Embryonic facial prominence (tissue), 1 donor: ENCODE measurements around the gene RC3H2.
"Not testable (repeated sequence)": the region's sequence is repeated elsewhere in the genome, so short reads cannot be mapped to it uniquely, and the experiment has no call there.

Experiments
- DNase-seq: peaks from one replicate; pipeline ENCODE4 v3.0.0-alpha.2; 2016; ENCODE audit errors: extremely low spot score

The RC3H2 gene

DNA sequence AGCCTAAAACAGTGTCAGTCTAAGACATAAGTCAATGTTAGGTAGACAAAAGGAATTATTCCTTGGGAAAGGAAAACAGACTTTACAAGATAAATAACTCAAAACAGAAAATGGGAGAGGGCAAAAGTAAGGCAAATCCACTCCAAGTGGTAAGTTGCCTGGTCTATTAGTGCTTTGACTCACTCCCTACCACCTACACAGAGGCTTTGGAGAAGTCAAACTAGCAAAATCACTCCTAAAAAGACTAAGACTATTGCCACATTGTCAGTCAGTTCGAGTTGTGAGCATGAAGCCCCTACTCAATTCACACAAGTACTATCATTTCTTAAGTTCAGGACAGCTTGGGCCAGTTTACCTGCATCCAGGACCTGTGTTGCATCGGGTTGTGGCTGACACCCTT is 13.2 kb upstream of the RC3H2 start:
- no peak for DNase-seq

DNA sequence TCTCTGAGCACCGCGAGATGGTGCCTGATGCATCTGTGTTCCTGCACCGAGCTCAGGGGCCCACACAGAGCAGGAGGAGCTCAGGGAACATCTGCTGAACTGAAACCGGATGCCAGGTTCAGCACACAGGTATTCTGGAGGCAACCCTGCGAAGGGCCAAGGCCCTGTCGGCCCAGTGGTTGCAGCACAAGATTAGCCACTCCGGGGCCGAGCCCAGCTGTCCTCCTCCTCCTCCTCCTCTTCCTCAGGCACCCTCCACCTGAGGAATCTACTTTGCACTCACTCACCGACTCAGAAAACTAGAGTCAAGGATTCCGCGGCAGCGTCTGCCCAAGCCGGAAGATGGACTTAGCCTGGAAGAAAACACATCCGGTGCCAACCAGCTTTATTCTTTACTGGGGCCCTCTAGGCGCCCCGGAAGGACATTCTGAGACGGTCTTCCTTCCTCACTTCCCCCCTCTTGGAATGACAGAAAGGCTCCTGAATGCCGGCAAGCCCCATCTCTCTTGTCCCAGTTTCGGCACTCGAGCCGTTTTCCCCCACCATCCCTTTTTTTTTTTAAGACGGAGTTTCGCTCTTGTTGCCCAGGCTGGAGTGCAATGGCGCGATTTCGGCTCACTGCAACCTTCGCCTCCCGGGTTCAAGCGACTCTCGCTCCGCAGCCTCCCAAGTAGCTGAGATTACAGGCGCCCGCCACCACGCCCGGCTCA is 8.0 kb upstream of the RC3H2 start, which contains the start of gene ZBTB6:
Gene ZBTB6 (minus strand): TSS at position 360 of the 710 bp plus-strand sequence. CDS start 1,251 bp downstream, outside the sequence.
- DNase-seq, result peak; percentile 56

DNA sequence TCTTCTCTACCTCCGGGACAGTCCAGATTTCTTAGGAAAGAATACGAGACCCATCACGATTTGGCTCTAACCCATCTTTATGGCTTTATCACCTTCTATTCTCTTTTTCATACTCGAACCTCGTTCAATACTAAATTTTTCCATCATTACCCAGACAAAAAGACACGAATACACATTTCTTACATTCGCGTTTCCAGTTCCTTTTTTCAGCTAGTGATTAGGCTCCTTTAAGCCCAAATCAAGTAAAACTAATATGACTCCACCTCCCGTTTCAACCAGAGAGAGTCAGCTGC is 7.5 kb upstream of the RC3H2 start:
- DNase-seq, result no peak

DNA sequence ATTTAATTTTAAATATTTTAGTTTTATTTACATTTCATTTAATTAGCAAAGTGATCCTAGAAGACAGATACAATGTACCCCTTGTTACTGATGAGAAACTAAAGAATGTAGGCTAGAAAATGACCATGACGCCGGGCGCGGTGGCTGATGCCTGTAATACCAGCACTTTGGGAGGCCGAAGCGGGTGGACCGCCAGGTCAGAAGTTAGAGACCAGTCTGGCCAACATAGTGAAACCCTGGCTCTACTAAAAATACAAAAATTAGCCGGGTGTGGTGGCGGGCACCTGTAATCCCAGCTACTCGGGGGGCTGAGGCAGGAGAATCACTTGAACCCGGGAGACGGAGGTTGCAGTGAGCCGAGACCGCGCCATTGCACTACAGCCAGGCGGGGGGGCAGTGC is 963 bp upstream of the RC3H2 start:
- DNase-seq, result not testable (repeated sequence)

DNA sequence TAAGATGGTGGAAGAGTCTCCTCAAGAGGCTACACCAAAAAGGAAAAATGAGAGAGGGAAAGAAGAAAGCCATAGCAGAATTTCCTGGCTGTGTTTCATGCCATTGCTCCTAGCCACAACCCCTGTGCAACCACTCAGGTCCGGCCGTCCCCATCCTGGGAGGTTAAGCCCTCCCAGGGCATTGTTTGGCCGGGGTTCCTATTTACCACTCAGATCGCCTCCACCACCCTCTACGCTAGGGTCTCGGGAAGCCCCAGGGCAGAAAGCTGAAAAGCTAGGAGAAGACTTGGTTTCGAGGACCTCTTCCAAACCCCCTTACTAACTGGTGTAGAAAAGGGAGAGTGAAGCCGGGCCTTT is 715 bp downstream of the RC3H2 start:
- no peak for DNase-seq

DNA sequence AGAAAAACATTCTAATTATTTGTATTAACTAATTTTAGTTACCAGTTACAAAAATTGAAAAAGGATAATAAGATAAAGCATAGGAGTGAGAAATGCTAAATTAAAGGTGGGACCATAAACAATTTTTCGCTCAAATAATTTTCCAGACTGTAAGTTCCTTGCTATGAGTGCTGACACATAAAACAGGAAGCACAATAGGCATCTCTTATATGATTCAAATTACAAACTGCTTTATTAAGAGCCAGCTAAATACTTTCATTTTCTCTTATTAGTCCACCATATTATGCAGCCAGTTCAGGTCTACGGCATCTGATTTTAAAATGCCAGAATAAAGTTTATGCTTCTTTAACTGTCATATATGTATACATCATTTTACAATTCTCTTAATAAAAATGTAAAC is 4.4 kb downstream of the RC3H2 start:
- no peak for DNase-seq

DNA sequence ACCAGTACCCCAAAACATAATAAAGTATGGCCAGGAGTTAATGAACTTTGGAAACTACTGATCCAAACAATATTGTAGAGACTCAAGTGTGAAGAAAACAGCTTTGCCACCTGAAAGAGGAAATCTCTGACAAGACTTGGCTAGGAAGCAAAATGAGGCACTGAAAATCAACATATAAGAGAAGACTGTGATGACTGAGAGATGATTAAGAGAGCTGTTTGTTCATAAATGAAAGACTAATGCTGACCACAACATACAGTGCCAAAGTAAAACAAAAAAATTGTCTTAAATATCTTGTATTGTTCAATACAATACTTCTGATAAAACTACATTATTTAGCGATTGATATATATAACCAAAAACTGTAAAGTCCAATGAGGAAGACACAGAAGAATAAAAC is 7.2 kb downstream of the RC3H2 start:
- DNase-seq, result no peak

DNA sequence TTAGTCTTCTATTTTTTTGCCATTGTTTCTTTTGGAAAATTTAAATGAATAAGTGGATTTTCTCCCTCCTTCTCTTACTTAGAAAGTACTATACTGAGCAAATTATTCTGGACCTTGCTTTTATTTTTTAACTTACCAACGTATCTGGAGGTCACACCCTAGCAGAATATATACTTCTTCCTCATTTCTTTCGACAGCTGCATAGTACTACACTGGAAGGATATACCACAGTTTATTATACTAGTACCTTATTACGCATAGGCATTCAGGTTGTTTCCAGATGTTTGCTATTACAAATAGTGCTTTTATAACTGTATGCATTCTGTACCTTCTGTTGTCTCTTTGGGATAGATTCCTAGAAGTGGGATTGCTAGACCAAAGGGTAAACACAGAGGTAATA is 16.7 kb downstream of the RC3H2 start:
- DNase-seq, result no peak

DNA sequence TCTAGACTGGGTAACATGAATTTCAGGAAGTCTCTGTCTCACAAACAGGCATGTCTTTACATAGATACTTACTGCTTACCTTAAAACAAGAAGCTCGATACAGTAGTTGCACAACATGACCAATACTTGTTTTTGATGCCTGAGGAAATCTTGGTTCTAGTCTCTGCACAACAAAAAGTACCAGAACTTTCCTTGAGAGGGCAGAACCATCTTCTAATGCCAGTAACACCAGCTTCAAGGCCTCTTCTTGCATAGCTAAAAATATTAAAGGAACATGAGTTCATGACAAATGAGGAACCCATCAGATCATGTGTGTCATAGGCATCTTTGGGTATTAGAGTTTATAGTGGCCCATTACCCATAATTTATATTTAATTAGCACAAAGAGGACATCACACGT is 22.0 kb downstream of the RC3H2 start:
- DNase-seq, result no peak

DNA sequence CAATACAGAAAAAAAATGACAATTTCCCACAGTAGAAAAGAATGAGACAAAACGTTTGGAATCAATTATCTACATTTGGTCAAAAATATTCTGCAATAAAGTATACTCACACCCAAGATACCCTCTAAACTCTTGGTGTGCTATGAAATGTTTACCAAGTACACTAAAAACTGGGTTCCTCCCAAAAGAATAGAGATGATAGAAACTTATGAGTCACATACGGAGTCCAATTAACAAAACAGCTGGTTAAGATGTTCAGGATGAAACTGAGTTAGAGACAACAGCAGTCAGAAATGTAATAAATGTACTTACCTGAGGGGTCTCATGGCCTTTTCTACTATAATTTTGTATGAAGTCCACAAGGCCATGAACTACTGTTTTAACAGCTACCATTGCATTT is 25.7 kb downstream of the RC3H2 start:
- no peak for DNase-seq

DNA sequence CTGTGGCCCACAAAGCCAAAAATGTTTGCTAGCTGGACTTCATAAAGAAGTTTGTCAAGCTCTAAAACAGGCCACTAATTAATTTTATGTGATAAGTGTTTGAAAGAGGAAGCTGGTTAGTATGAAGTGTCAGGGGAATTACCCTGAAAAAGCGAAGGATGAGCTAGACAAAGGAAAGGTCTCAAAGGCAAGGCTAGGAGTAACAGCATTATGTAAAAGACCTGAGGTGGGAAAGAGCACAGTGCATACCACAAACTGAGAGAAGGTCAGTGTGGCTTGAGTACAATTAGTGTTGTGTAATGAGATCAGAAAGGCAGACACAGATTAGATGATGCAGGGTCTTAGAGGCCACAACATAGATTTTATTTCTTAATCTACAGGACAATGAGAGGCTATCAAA is 29.6 kb downstream of the RC3H2 start:
- DNase-seq, result no peak

DNA sequence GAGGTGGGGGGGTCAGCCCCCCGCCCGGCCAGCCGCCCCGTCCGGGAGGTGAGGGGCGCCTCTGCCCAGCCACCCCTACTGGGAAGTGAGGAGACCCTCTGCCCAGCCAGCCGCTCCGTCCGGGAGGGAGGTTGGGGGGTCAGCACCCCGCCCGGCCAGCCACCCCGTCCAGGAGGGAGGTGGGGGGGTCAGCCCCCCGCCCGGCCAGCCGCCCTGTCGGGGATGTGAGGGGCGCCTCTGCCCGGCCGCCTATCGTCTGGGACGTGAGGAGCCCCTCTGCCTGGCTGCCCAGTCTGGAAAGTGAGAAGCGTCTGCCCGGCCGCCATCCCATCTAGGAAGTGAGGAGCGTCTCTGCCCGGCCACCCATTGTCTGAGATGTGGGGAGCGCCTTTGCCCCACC is 37.9 kb downstream of the RC3H2 start:
- not testable (repeated sequence) for DNase-seq

DNA sequence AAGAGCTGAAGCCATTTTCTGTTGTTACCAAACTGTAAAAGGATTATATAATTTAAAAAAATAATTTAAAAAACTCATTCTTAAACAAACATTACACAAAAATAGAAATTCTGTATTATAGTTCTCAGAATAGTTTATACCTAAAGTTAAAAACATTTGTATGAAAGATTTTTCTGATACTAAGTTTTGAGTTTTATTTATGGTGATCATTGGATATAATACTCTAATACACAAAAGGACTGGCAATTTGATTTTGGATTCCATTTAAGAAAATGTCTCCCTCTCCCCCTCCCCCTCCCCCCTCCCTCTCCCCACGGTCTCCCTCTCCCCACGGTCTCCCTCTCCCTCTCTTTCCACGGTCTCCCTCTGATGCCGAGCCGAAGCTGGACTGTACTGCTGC is 39.1 kb downstream of the RC3H2 start:
- DNase-seq, result no peak

DNA sequence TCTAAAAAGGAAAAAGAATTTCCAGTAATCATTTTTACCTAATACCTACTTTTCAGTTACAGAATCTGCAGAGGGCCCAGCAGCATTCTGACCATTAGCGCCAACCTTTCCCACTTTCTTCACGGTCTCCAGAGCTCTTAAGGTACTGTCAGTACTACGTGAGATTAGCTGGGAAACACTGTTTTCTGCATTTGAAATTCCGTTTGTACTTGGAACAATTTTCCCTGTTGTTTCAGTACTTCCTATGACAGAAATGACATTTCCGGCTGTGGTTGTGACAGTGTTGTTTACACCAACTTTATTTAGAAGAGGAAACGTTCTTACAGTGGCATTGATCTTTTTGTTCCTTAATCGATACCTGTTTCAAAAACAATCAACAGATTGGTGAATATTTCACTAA is 39.9 kb downstream of the RC3H2 start:
- no peak for DNase-seq

DNA sequence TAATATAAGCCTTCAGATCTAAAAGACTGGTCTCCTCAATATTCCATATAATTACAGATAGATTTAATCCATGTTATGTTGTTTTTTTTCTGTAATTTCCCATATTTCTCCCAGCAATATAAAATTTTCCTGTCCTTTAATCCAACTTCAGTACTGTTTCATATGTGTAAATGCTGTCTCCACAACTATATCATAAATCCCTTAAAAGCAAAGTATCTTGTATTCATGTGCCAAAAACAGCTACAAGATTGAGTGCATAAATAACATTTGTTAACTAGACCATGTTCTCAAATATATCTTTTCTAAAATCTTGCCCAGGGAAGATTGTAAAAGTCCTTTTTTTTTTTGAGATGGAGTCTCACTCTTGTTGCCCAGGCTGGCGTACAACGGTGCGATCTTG is 41.8 kb downstream of the RC3H2 start:
- no peak for DNase-seq

DNA sequence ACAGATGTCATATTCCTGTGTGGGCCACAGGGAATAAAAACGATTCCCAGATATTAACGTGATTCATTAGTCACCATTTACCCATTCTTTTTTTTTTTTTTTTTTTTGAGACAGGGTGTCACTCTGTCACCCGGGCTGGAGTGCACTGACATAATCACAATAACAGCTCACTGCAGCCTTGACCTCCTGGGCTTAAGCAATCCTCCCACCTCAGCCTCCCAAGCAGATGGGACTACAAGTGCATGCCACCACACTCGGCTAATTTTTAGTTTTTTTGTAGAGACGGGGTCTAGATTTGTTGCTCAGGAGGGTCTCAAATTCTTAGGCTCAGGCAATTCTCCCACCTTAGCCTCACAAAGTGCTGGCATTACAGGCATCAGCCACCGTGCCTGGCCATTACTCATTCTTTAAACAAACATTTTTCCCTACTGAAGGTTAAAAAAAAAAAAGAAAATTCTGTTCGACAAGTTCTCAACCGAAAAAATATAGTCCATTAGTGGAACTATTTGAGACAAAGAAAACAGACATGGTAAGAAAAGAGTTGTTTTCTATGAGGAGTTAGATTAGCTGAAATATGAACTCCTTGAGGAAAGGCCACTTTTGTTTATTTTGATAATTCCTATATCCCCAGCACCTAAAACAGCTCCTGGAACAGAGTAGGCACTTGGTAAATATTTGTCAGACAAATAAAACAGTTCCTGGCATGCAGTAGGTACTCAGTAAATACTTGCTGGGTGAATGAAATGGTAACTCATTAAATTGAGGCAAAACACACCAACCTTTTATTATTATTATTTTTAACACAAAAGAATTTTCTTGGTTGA is 44.6 kb downstream of the RC3H2 start:
- no peak for DNase-seq

DNA sequence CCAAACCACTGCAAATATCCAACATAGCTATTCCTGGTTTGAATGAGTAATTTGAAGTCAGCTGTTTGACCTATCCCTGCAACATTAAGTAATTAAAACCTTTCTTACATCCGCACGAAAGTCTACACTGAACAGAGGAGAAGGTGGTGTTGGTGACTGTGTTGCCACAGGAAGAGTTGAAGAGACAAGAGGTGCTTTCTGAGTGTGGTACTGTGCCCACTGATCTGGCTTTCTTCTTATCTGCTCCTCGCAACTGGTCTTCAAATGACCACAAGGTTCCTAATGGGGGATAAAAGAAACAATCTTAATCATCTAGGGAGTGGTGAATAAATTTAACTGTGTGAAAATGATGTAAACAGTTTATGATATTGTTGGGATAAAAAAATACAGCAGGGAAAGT is 47.3 kb downstream of the RC3H2 start:
- no peak for DNase-seq

DNA sequence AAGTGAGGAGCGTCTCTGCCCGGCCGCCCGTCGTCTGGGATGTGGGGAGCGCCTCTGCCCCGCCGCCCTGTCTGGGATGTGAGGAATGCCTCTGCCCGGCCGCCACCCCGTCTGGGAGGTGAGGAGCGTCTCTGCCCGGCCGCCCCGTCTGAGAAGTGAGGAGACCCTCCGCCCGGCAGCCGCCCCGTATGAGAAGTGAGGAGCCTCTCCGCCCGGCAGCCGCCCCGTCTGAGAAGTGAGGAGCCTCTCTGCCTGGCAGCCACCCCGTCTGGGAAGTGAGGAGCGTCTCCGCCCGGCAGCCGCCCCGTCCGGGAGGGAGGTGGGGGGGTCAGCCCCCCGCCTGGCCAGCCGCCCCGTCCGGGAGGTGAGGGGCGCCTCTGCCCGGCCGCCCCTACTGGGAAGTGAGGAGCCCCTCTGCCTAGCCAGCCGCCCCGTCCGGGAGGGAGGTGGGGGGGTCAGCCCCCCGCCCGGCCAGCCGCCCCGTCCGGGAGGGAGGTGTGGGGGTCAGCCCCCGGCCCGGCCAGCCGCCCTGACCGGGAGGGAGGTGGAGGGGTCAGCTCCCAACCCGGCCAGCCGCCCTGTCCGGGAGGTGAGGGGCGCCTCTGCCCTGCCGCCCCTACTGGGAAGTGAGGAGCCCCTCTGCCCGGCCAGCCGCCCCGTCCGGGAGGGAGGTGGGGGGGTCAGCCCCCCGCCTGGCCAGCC is 52.9 kb downstream of the RC3H2 start:
- DNase-seq, result not testable (repeated sequence)

DNA sequence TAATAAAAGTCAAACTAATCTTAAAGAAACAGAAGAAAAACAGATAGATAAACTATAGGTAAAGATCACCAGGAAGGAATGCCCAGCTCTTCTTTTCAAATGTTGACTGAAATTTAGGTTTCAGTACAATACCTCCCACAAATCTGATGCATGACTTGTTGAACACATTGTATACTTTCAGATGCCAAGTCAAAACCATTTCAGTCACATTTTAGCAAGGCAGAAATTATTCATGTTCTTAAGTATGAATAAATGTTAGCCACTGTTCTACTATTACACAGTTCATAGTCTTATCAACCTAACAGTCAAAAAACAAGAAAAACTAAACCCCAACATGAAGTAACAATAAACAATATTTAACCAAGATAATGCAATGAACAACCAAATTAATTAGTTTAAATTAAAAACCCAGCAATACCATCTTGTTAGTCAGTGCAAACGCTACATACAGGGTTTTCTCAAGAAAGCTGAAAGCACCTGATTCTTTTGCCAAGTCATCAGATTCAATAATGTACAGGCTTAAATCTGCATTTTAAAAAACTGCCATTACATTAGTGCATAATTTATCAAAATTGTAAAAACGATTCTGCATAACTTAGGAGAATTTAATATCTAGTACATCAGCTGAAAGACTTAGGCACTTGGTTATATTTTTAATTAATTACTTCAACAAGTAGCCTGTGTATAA is 56.8 kb downstream of the RC3H2 start:
- DNase-seq, result no peak

DNA sequence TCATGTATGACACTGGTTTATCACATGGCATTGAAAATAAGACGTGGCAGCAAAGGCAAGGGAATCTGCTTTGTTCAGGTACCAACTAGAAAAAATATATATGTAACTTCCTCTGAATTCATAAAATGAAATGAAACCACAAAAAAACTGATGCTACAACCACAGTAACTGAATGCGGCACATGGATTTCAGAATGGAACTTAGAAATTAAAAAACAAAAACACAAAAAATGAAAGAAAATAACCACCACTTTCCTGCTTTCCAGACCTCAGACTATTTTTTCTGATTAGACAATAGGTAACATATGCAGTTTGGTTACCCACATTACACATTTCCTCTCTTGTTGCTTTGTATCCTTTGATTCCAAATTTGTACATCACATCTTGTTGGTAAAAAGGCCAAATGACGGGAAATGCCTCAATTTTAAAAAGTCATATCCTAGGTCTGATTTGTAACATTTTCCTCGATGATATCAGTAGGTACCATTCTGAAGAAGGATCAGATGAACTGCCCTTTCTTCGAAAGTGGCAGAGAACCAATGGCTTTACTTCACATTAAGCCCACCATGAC is 58.7 kb downstream of the RC3H2 start:
- DNase-seq, result no peak

DNA sequence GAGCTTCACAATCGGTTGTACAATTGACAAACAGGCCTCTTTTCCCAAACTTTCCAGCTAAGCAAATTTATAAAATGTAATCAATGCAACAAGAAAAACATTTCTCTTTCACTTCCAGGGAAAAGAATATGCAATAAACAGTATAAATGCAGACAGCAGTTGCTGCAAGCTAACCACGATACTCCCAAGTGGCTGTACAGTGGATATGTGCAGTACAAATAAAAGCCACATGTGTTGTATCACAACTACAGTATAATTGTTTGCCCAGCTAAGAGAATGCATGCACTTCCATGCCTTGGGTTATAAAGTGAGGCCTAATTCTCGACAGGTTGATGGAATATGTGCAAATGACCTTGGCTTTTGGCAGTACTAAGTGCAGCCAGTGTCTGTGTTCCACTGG is 60.0 kb downstream of the RC3H2 start:
- DNase-seq, result no peak

DNA sequence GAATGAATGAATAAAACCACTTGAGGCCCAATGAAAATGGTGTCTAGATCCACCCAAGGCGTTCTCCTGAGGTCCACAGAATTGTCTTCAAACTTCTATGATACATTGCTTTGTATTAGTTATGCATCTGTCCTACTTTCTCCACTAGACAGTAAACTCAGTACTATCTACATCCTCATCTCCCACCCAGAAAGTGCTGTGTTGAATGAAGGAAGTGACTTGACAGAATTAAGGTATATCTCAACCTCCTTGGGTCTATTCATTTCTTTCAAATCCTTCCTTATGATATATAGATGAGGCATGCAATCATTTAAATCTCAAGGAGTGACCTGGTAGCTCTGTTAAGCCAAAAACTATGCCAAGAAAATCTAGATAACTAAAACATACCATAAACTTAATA is 61.0 kb downstream of the RC3H2 start:
- DNase-seq, result no peak
